Measurements from ENCODE around the gene NPAT.
"Not testable (repeated sequence)": the region's sequence is repeated elsewhere in the genome, so short reads cannot be mapped to it uniquely, and the experiment has no call there.

The NPAT gene

DNA sequence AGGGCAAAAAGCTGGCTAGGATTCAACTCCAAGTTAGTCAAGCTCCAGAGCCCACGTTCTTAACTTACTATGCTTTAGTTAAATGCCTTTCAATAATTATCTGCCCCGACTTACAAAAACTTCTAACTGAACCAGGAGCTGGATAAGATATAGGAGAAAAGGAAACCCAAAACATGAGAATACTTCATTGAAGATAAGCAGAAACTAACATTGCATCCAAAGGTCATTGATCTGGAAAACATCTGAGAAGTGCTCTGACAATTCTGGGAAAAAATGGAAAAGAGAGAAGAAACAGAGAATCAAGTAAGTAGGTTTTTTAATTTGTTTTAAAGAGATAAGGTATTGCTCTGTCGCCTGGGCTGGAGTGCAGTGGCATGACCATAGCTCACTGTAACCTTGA, 73.9 kb downstream of the NPAT start:
- DNase-seq (ENCODE audit: low spot score), result no peak

DNA sequence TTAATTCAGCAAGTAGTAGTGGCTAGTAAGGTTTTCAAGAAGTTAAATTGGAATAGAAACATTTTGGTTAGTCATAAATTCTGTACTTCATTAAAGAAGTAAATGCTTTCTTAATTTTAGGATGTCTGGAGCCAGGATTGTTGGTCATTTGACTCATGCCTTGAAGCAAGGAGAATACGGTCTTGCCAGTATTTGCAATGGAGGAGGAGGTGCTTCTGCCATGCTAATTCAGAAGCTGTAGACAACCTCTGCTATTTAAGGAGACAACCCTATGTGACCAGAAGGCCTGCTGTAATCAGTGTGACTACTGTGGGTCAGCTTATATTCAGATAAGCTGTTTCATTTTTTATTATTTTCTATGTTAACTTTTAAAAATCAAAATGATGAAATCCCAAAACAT, 75.3 kb downstream of the NPAT start:
- no peak for DNase-seq (ENCODE audit: low spot score)

DNA sequence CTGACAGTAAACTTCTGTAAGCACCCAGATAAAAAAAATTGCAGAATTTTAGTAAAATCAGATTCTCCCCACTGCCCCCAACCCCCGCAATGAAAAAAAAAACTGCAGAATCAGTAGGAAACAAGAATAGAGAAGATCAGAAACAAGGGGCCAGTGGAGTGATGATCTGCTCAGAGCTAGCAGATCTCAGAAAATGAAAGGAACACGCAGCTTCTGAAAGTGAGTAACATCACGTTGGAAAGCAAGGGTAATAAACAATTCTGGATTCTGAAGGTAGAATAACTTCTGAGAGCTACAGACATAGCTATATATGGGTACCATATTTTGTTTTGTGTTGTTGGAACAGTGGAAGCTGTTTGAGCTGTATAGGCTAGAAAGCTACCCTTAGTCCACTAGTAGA, 77.8 kb downstream of the NPAT start:
- no peak for DNase-seq (ENCODE audit: low spot score)

DNA sequence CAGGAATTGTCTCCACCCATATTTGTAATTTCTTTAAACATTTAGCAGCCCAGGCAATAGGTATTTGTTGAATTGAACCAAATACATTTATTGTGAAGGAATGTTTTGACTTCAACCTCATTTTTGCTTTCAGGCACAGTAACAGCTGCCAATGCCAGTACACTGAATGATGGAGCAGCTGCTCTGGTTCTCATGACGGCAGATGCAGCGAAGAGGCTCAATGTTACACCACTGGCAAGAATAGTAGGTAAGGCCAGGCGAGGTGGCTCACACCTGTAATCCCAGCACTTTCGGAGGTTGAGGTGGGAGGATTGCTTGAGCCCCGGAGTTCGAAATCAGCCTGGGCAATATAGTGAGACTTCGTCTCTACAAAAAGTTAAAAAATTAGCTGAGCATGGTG, 80.1 kb downstream of the NPAT start:
- no peak for DNase-seq (ENCODE audit: low spot score)

DNA sequence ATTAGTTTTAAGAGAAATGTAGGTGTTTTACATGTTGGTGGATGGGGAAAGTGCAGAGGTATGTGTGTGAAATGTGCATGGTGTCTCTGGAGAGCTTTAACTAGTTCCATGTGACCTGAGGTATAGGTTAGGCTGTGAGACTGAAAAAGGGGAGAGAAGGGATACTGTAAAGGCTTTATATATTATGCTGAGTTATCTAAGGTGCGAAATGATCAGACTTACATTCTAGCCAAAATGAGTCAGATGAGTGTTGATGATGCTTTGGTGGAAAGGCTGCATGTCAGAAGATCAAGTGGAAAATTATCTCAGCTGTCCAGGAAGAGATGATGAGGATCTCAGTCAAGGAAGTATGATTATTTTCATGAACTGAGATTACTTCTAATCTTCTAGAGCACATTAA, 85.2 kb downstream of the NPAT start:
- DNase-seq (ENCODE audit: low spot score), result no peak

DNA sequence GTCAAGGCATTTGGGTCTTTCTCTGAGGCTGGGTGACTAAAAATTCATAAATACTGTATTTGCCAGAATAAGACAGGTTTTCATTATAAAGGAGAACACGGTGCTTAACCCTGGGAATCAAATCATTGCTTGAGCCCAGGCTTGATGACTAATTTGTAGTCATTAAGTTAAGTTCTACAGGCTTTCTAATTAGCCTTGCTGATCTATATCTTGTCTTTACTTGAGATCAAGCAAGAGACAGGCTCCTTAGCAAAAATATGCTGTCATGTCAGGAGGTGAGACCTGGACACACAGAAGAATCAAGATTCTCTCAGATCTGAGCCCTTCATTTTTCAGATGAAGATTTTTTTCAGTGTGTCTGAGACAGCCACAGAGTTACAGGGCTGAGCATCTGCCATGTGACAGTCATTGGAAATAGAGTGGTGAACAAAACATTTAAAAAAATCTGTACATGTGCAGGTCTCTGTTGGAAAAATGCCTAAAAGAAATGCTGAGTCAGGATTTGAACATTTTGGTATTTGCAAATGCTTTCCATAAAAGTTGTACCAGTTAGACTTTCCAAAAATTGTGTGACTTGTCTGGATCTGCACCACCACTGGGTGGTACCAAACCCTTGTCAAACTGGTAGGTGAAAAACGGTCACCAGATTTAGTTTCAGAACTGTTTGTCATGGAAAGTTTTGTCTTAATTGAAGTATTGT, 86.4 kb downstream of the NPAT start:
- DNase-seq (ENCODE audit: low spot score), result peak; percentile 15

DNA sequence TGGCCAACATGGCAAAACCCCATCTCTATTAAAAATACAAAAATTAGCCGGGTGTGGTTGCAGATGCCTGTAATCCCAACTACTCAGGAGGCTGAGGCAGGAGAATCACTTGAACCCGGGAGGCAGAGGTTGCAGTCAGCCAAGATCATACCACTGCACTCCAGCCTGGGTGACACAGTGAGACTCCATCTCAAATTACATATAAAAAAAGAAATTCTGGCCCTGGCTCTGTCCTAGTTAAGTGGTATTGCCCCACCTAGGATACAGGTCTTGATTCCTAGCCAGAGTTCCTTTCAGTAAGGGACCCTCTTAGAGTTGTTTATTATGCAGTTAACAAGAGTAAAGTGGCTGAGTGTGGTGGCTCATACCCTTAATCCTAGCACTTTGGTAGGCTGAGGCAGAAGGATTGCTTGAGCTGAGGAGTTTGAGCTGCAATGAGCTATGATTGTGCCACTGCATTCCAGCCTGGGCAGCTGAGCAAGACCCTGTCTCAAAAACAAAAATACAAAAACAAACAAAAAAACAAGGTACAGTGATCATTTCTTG, 89.4 kb downstream of the NPAT start:
- not testable (repeated sequence) for DNase-seq (ENCODE audit: low spot score)

DNA sequence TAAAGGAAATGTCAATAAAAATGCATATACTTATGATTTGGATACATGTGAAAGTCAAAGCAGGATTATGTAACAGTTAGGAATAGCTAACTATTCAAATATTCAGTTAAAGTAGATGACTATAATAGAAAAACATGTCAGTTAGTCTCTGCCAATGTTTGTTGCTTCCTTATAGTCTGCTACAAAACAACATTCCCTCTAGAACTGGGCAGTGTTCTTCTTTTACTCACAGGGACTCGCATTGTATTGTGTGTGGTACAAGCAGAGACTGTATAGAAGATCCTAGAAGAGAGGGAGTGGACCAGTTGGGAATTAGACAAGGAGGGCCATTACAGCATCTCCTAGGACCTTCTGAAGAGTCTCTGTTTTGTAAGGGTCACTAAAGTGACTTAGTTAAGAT, 90.4 kb downstream of the NPAT start:
- peak; percentile 56 for DNase-seq (ENCODE audit: low spot score)

DNA sequence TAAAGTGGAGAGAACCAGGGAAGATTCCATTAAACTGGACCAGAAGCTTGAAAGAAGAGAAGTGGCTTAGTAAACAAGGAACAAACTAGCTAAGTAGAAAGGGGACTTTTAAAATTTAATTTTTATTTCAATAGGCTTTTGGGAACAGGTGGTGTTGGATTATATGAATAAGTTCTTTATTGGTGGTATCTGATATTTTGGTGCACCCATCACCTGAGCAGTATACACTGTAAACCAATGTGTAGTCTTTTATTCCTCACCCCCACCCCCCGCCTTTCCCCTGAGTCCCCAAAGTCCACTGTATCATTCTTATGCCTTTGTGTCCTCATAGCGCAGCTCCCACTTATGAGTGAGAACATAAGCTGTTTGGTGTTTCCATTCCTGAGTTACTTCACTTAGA, 93.7 kb downstream of the NPAT start:
- no peak for DNase-seq (ENCODE audit: low spot score)

DNA sequence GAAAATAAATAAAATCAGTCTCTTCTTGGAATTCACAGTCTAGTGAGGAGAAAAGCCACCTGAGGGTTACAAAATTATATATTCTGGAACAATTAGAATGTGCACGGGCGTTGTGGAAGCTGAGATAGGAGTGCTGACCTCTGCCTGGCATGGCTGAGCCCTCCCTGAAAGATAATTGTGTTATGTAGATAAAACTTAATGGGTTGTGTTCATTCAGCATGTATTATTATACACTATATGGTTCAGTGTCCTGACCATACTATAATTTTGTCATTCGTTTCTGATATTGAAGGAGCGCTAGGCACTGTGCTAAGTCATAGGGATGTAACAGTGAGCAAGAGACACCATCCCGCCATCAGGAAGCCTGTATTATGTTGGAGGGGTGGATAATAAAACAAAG, 97.3 kb downstream of the NPAT start:
- DNase-seq (ENCODE audit: low spot score), result no peak

DNA sequence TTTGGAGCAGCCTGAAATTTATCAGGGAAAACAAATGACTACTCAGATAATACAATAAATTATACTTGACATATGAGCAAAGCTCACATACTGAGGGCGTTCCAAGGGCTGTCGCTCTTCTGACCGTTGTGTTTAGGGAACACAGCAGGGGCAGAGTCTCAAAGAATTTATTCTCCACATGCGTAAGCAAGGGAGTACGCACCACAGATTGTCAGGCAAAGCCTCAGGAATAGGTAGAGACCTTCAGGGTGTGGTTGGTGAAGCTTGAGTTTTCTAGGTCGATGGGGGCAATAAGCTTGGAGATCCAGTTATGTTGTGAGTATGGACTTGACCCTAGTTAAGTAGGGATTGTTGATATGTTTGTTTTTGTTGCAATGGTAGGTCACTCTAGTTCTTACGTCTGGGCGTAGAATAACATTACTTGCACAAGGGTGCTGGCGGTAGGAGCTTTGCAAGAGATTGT, 100.2 kb downstream of the NPAT start:
- peak; percentile 17 for DNase-seq (ENCODE audit: low spot score)

DNA sequence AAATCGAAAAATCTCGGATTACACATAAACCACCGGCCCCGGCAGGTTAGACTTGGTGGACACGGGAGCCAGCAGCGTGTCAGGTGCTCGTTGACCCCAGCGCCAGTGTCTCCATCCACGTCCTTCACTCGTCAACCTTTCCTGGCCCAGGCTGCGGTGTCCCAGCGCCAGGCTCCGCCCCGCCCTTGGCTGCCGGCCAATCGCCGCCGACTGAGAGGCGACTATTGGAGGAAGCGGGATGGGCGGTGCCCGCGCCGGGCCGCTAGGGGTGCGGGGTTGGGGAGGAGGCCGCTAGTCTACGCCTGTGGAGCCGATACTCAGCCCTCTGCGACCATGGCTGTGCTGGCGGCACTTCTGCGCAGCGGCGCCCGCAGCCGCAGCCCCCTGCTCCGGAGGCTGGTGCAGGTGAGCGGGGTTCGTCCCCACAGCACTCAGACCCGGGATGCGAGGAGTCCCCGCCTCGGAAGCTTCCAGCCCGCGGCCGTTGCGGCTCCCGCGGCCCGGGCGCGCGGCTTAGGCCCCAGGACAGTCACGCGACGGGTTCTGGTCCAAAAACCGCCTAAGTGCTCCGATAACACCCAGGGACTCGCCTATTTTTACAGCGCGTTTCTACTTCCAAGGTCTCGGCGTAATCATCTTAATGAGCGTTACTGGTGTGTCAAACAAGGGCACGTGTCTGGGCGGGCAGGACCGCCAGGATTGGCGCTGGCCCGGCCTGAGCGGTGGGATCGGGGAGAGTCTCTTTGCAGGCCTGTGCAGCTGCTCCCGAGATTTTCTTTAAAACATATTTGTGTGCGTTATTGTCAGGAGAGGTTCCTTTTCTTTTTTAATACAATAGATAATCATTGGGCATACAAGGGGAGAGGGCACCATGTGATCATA, 100.9 kb downstream of the NPAT start, which contains the start of gene ACAT1:
Gene ACAT1 (plus strand): TSS at position 294 of the 882 bp plus-strand sequence. CDS start 40 bp downstream, at position 334.
- DNase-seq (ENCODE audit: low spot score), result peak; percentile 93

DNA sequence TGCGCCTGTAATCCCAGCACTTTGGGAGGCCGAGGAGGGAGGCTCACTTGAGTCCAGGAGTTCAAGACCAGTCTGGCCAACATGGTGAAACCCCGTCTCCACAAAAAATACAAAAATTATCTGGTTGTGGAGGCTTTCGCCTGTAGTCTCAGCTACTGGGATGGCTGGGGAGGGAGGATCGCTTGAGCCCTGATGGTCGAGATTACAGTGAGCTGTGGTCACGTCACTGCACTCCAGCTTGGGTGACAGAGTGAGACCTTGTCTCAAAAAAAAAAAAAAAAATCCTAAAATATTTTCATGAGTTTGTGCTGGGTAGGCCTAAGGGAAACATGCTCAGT, 101.5 kb downstream of the NPAT start:
- DNase-seq (ENCODE audit: low spot score), result not testable (repeated sequence)

DNA sequence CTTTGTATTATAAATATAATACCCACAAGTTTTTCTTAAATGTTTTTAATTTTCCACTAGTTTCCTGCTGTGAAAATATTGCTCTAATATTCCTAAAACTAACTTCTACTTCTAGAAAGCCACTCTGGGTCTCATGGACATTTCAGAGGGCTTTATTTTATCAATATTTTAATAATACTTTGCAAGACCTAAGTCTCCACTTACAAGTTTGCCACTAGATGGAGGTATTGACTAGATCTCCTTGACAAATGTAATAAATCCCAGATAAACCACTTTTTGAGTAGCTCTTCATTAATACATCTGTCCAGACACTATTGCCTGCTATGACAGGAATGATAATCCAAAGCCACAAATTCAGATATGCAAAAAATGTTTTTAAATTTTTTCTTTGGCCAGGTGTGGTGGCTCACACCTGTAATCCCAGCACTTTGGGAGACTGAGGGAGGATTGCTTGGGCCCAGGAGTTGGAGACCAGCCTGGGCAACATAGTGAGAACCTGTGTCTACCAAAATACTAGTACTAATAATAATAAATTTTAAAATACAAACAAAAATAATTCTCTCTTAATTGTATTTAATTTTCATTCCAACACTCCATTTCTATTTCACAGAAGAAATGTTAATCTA, 104.6 kb downstream of the NPAT start:
- peak; percentile 48 for DNase-seq (ENCODE audit: low spot score)

DNA sequence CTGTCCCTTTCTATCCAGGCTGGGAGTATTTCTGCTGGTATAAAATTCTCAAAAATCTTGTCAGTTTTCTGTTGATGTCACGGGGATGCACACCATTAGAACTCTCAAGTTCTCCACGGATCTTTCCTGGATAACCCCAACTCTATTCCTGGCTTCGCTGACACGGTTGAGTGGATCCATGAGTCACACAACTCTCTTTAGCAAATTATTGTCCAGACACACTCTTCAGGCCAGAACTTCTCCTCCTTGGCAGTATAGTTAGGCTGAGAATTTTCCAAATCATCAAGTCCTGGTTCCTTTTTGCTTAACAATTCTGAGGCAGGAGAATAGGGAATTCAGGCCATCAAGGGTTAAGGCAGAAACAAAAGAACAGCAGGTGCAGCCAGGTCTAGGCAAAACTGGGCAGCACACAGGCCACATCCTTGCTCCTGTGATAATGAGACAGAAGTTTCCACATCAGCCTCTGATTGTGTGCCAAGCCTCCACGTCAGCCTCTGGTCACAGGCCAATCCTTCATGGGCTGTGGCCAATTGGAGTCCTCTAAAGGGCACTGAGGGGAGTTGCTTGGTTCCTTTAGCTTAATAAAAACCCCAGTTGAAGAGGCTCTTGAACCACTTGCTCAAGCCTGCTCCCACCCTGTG, 106.8 kb downstream of the NPAT start:
- DNase-seq (ENCODE audit: low spot score), result peak; percentile 88

DNA sequence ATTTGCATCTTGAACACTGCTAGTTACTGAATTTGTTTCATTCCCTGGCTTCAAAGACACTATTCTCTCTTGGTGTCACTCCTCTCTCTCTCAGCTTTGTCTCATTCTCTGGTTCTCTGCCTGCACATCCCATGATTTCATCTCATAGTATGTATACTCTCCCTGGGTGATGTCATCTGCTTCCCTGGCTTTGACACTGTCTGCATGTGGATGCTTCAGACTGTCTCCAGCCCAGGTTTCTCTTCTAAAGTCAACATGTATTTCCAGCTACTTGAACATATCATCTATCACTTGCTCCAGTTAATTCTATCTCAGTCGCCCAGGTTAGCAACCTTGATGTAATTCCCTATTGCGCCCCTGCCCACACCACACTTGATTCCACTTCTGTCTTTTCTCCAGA, 110.4 kb downstream of the NPAT start:
- DNase-seq (ENCODE audit: low spot score), result no peak

DNA sequence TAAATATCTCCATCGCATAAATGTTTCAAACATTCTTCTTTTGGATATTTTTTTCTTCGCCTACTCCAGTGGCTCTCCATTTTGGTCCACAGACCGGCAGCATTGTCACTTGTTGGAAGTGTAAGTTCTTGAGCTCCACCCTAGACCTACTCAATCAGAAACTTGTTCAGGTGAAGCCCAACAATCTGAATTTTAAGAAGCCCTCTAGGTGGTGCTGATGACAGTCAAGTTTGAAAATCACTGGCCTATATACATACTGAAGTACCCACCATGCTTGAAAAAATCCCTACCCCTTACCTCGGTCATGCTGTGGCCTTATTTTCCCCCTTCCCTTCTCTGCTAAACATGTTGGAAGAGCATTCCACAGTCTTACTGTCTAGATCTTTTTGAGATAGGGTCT, 111.3 kb downstream of the NPAT start:
- DNase-seq (ENCODE audit: low spot score), result no peak

Data from AG08395 (cell line).